ENCODE measurements around the gene GAD1. TPM values are rescaled to one million over a fixed set of nuclear protein-coding genes. Genes with fewer than 3 reads are reported as not detected.

Gene GAD1
- polyA plus RNA-seq, 1 donor = 0.34 TPM

GRCh38 chr2:170824526-170825015 lies 7.9 kb downstream of the GAD1 start:
- H3K27me3 ChIP-seq (ENCODE audit: control insufficient read depth, insufficient read depth, low read length) = peaks cover 86% of the 10 kb centered on the region
- H3K27ac ChIP-seq (ENCODE audit: low read length) = no peak overlapping the region
- H3K9me3 ChIP-seq (ENCODE audit: control insufficient read depth, low read depth, low read length) = peaks cover 22% of the 10 kb centered on the region
- H3K36me3 ChIP-seq (ENCODE audit: control insufficient read depth, insufficient read depth, low read length) = no peaks in the 10 kb centered on the region
- no CpG with 5 or more reads among the region's 2 CpGs for WGBS (ENCODE audit: insufficient coverage, low lambda C conversion rate)
- H3K4me1 ChIP-seq (ENCODE audit: control insufficient read depth, insufficient read depth, low read length) = peaks cover 13% of the 10 kb centered on the region
- H3K4me3 ChIP-seq (ENCODE audit: low read length) = no peak overlapping the region
- DNase-seq = no peak

- H3K27ac ChIP-seq (ENCODE audit: low read length) = no peak overlapping the region
- H3K4me1 ChIP-seq (ENCODE audit: control insufficient read depth, insufficient read depth, low read length) = no peaks in the 10 kb centered on the region
- H3K27me3 ChIP-seq (ENCODE audit: control insufficient read depth, insufficient read depth, low read length) = peaks cover 52% of the 10 kb centered on the region
- no peaks in the 10 kb centered on the region for H3K36me3 ChIP-seq (ENCODE audit: control insufficient read depth, insufficient read depth, low read length)
- DNase-seq = no peak
- H3K9me3 ChIP-seq (ENCODE audit: control insufficient read depth, low read depth, low read length) = peaks cover 8% of the 10 kb centered on the region
- 86% methylated on average over 4 of the region's 6 CpGs for WGBS (ENCODE audit: insufficient coverage, low lambda C conversion rate)
- H3K4me3 ChIP-seq (ENCODE audit: low read length) = no peak overlapping the region
Observed at GRCh38 chr2:170827841-170828532, 11.3 kb downstream of the GAD1 start.

- WGBS (ENCODE audit: insufficient coverage, low lambda C conversion rate) = 89% methylated on average over 4 of the region's 5 CpGs
- no peaks in the 10 kb centered on the region for H3K36me3 ChIP-seq (ENCODE audit: control insufficient read depth, insufficient read depth, low read length)
- no peak overlapping the region for H3K27ac ChIP-seq (ENCODE audit: low read length)
- no peak for DNase-seq
- no peak overlapping the region for H3K4me3 ChIP-seq (ENCODE audit: low read length)
- H3K4me1 ChIP-seq (ENCODE audit: control insufficient read depth, insufficient read depth, low read length) = no peaks in the 10 kb centered on the region
- H3K27me3 ChIP-seq (ENCODE audit: control insufficient read depth, insufficient read depth, low read length) = peaks cover 47% of the 10 kb centered on the region
- H3K9me3 ChIP-seq (ENCODE audit: control insufficient read depth, low read depth, low read length) = peaks cover 3% of the 10 kb centered on the region
Observed at GRCh38 chr2:170828533-170828916, 11.8 kb downstream of the GAD1 start.

- no peaks in the 10 kb centered on the region for H3K4me1 ChIP-seq (ENCODE audit: control insufficient read depth, insufficient read depth, low read length)
- no peak overlapping the region for H3K27ac ChIP-seq (ENCODE audit: low read length)
- no peak overlapping the region for H3K4me3 ChIP-seq (ENCODE audit: low read length)
- H3K36me3 ChIP-seq (ENCODE audit: control insufficient read depth, insufficient read depth, low read length) = no peaks in the 10 kb centered on the region
- no CpG with 5 or more reads among the region's 2 CpGs for WGBS (ENCODE audit: insufficient coverage, low lambda C conversion rate)
- H3K9me3 ChIP-seq (ENCODE audit: control insufficient read depth, low read depth, low read length) = no peaks in the 10 kb centered on the region
- H3K27me3 ChIP-seq (ENCODE audit: control insufficient read depth, insufficient read depth, low read length) = peaks cover 42% of the 10 kb centered on the region
- no peak for DNase-seq
Observed at GRCh38 chr2:170829036-170829435, 12.3 kb downstream of the GAD1 start.

GRCh38 chr2:170830166-170830565 lies 13.5 kb downstream of the GAD1 start:
- no peaks in the 10 kb centered on the region for H3K4me1 ChIP-seq (ENCODE audit: control insufficient read depth, insufficient read depth, low read length)
- WGBS (ENCODE audit: insufficient coverage, low lambda C conversion rate) = no CpG with 5 or more reads among the region's 3 CpGs
- no peaks in the 10 kb centered on the region for H3K9me3 ChIP-seq (ENCODE audit: control insufficient read depth, low read depth, low read length)
- no peak overlapping the region for H3K4me3 ChIP-seq (ENCODE audit: low read length)
- H3K27me3 ChIP-seq (ENCODE audit: control insufficient read depth, insufficient read depth, low read length) = peaks cover 32% of the 10 kb centered on the region
- no peak for DNase-seq
- no peak overlapping the region for H3K27ac ChIP-seq (ENCODE audit: low read length)
- H3K36me3 ChIP-seq (ENCODE audit: control insufficient read depth, insufficient read depth, low read length) = no peaks in the 10 kb centered on the region

DNA sequence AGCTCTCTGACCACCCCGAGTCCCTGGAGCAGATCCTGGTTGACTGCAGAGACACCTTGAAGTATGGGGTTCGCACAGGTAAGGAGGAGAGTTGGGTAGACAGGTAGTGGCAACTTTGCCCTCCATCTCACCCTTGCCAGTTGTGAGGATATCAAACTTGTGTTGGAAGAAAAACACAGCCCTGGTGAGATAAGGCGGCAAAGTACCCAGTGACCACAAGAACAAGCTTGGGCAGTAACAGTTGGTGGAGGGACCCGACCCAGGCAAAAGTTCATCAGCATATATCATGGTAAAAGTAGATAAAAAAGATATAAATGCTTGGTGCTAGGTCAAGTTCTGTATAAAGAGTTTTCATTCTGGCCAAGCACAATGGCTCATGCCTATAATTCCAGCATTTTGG lies 14.4 kb downstream of the GAD1 start:
- H3K27me3 ChIP-seq (ENCODE audit: control insufficient read depth, insufficient read depth, low read length) = peaks cover 27% of the 10 kb centered on the region
- no peaks in the 10 kb centered on the region for H3K36me3 ChIP-seq (ENCODE audit: control insufficient read depth, insufficient read depth, low read length)
- WGBS (ENCODE audit: insufficient coverage, low lambda C conversion rate) = 88% methylated on average over 2 of the region's 4 CpGs
- no peaks in the 10 kb centered on the region for H3K4me1 ChIP-seq (ENCODE audit: control insufficient read depth, insufficient read depth, low read length)
- H3K27ac ChIP-seq (ENCODE audit: low read length) = no peak overlapping the region
- no peak for DNase-seq
- no peak overlapping the region for H3K4me3 ChIP-seq (ENCODE audit: low read length)
- H3K9me3 ChIP-seq (ENCODE audit: control insufficient read depth, low read depth, low read length) = no peaks in the 10 kb centered on the region

DNA sequence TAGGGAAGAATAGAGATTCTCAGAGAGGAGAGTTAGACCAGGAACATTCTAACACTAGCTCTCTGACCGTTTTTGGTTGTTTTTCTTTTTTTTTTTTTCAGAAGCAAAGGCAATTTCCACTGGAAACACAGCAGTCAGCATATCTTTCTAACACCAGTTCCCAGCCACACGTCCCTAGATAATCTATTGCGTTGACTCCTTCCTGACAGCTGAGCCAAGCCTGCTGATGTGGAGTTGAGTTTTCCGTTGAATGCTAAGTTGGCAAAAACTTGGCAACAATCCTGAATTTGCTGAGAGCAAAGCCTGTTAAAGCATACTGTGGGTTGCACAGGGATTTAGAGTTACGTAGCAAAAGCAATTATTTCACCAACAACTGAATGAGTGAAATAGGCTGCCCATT lies 19.3 kb downstream of the GAD1 start:
- WGBS (ENCODE audit: insufficient coverage, low lambda C conversion rate) = 73% methylated on average over 3 of the region's 5 CpGs
- peaks cover 4% of the 10 kb centered on the region for H3K9me3 ChIP-seq (ENCODE audit: control insufficient read depth, low read depth, low read length)
- H3K4me3 ChIP-seq (ENCODE audit: low read length) = no peak overlapping the region
- H3K27ac ChIP-seq (ENCODE audit: low read length) = no peak overlapping the region
- H3K4me1 ChIP-seq (ENCODE audit: control insufficient read depth, insufficient read depth, low read length) = no peaks in the 10 kb centered on the region
- no peaks in the 10 kb centered on the region for H3K36me3 ChIP-seq (ENCODE audit: control insufficient read depth, insufficient read depth, low read length)
- H3K27me3 ChIP-seq (ENCODE audit: control insufficient read depth, insufficient read depth, low read length) = peaks cover 9% of the 10 kb centered on the region
- DNase-seq = no peak

DNA sequence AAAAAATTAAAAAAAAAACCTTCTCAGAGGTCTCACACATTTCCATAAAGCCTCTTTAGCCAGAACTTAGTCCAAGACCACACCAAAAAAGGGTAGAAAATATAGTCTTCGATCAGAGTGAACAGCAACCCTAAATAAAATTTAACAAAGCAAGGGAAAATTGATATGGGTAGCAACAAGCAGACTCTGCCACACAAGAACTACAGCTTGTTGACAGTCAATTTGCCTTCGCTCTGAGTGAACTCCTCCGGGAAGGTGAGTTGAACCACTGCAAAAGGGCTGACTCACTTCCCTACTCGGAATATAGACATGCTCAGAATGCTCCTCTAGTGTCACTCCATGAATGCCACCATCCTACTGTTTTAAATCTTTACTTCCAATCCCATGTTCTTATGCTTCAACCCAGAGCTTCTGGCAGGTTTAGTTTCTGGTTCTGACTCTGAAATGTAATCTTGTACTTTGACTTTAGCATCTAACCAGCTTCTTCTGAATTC lies 24.1 kb downstream of the GAD1 start:
- H3K4me1 ChIP-seq (ENCODE audit: control insufficient read depth, insufficient read depth, low read length) = no peaks in the 10 kb centered on the region
- H3K4me3 ChIP-seq (ENCODE audit: low read length) = no peak overlapping the region
- peaks cover 4% of the 10 kb centered on the region for H3K9me3 ChIP-seq (ENCODE audit: control insufficient read depth, low read depth, low read length)
- H3K27me3 ChIP-seq (ENCODE audit: control insufficient read depth, insufficient read depth, low read length) = peaks cover 13% of the 10 kb centered on the region
- H3K27ac ChIP-seq (ENCODE audit: low read length) = no peak overlapping the region
- H3K36me3 ChIP-seq (ENCODE audit: control insufficient read depth, insufficient read depth, low read length) = no peaks in the 10 kb centered on the region
- DNase-seq = no peak
- WGBS (ENCODE audit: insufficient coverage, low lambda C conversion rate) = no CpG with 5 or more reads among the region's 4 CpGs

DNA sequence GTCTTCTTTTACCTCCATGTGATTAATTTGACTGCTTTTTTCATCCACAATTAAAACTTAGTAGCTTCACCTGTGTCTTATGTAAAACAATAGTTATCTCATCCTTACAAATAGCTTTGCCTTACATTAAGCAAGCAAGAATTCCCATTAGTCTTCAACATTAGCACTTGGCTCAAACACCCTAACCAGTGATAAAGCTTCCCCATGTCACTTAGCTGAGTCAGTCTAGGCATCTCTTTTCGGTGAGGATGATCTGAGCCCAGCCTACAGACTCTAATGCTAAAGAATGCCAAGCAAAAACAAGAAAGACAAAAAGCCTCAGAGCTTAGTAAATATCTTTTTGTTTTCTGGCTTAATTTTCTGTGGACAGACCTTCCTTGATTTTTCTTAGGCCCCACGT lies 26.1 kb downstream of the GAD1 start:
- no peak for DNase-seq
- no peak overlapping the region for H3K27ac ChIP-seq (ENCODE audit: low read length)
- H3K36me3 ChIP-seq (ENCODE audit: control insufficient read depth, insufficient read depth, low read length) = no peaks in the 10 kb centered on the region
- H3K9me3 ChIP-seq (ENCODE audit: control insufficient read depth, low read depth, low read length) = peaks cover 4% of the 10 kb centered on the region
- no peak overlapping the region for H3K4me3 ChIP-seq (ENCODE audit: low read length)
- H3K4me1 ChIP-seq (ENCODE audit: control insufficient read depth, insufficient read depth, low read length) = no peaks in the 10 kb centered on the region
- WGBS (ENCODE audit: insufficient coverage, low lambda C conversion rate) = 81% methylated on average over 2 of the region's 2 CpGs
- H3K27me3 ChIP-seq (ENCODE audit: control insufficient read depth, insufficient read depth, low read length) = peaks cover 9% of the 10 kb centered on the region

DNA sequence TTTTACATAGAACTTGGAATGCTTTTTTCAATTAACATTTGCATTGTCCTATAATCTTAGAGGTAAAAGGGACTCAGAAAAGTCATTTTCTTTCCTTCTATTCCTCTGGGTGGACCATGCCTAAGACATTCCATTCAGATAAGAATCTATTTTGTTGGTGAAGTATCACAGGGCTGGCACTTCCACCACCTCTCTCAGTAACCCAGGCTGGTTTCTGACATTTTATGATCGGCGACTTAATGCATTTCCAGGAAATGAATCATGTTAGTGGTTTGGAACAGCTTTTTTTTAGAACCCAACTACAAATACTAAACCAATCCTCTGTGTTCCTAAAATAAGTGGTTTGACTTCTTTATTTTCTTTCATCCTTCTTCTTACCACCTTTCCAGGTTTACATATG lies 27.0 kb downstream of the GAD1 start:
- WGBS (ENCODE audit: insufficient coverage, low lambda C conversion rate) = no CpG with 5 or more reads among the region's 2 CpGs
- Histone ChIP-seq H3K27ac (ENCODE audit: low read length) (no peak overlapping the region), H3K27me3 (ENCODE audit: control insufficient read depth, insufficient read depth, low read length) (peaks cover 6% of the 10 kb centered on the region), H3K4me3 (ENCODE audit: low read length) (no peak overlapping the region), H3K9me3 (ENCODE audit: control insufficient read depth, low read depth, low read length) (peaks cover 4% of the 10 kb centered on the region), H3K36me3 (ENCODE audit: control insufficient read depth, insufficient read depth, low read length) (no peaks in the 10 kb centered on the region), H3K4me1 (ENCODE audit: control insufficient read depth, insufficient read depth, low read length) (no peaks in the 10 kb centered on the region)
- no peak for DNase-seq

DNA sequence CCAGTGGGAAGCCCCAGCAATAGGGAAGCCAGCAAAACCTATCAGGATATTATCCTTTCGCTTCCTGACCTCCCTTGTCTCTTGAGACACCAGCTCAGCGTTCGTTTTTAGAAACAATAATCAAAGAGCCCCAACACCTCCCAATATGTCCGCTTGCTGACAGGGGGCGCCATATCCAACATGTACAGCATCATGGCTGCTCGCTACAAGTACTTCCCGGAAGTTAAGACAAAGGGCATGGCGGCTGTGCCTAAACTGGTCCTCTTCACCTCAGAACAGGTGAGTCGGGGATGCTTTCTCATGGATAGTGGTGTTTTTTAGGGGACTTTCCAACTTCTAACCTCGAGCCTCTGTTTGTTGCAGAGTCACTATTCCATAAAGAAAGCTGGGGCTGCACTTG lies 28.7 kb downstream of the GAD1 start:
- Histone ChIP-seq H3K4me1 (ENCODE audit: control insufficient read depth, insufficient read depth, low read length) (no peaks in the 10 kb centered on the region), H3K27me3 (ENCODE audit: control insufficient read depth, insufficient read depth, low read length) (peaks cover 6% of the 10 kb centered on the region), H3K36me3 (ENCODE audit: control insufficient read depth, insufficient read depth, low read length) (no peaks in the 10 kb centered on the region), H3K4me3 (ENCODE audit: low read length) (no peak overlapping the region), H3K27ac (ENCODE audit: low read length) (no peak overlapping the region), H3K9me3 (ENCODE audit: control insufficient read depth, low read depth, low read length) (peaks cover 1% of the 10 kb centered on the region)
- no CpG with 5 or more reads among the region's 10 CpGs for WGBS (ENCODE audit: insufficient coverage, low lambda C conversion rate)
- DNase-seq = no peak
